Measurements from ENCODE around the gene COL5A1.

The COL5A1 gene

DNA sequence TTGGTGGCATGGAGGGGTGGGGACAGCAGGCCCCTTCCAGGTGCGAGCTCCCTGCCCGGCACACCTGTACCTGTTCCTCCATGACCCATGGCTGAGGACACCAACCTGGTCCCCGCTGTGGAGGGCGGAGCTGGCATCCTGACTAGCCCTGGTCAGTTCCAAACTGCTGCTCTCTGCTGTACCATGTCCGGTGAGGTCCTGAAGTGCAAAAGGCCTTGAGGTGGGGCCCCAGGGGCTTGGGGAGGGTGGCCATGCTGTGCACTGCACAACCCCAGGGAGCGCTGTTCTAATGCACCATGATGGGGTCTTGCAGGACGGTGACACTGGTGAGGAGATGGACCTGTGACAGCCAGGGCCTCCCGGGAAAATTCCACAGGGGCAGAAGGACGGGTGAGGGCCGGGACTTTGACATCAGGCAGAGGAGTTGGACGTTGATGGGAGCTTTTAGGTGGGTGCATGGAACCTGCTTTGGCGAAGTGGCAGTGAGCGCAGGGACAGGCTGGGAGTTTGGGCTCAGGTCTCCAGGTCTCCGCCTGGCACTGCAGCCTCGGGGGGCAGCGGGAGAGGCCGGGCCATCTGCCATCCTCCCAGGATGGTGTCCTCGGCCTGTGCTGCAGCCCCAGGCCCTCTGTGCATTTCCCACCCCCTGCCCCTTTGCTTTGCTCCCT, 38.9 kb downstream of the COL5A1 start:
- Histone ChIP-seq H3K4me3 (ENCODE audit: low read depth in 1 of 2, low read length in 2 of 2) (no peak overlapping the region), H3K79me2 (ENCODE audit: insufficient read depth, low read length) (no peaks in the 10 kb centered on the region), H3K4me2 (ENCODE audit: insufficient read depth, low read length) (no peak overlapping the region), H3K9ac (ENCODE audit: low read depth, low read length) (no peak overlapping the region), H2AFZ (ENCODE audit: low read depth, low read length) (no peak overlapping the region), H4K20me1 (ENCODE audit: insufficient read depth, low read length) (no peaks in the 10 kb centered on the region), H3K9me3 (ENCODE audit: insufficient read depth, low read length, severe bottlenecking) (peaks cover 5% of the 10 kb centered on the region), H3K27me3 (ENCODE audit: insufficient read depth, low read length, poor library complexity) (no peaks in the 10 kb centered on the region), H3K27ac (ENCODE audit: low read length) (no peak overlapping the region), H3K36me3 (ENCODE audit: insufficient read depth, low read length) (no peaks in the 10 kb centered on the region), H3K4me1 (ENCODE audit: insufficient read depth, low read length) (no peaks in the 10 kb centered on the region)
- ATAC-seq (ENCODE audit: insufficient read depth, low read depth), result no peak
- no peak for DNase-seq
- no peak for TF ChIP-seq EZH2 (IDR thresholded peaks at IDR 0.05; ENCODE audit: borderline replicate concordance, low read depth, low read length, severe bottlenecking)
- TF ChIP-seq, protein P1, sequence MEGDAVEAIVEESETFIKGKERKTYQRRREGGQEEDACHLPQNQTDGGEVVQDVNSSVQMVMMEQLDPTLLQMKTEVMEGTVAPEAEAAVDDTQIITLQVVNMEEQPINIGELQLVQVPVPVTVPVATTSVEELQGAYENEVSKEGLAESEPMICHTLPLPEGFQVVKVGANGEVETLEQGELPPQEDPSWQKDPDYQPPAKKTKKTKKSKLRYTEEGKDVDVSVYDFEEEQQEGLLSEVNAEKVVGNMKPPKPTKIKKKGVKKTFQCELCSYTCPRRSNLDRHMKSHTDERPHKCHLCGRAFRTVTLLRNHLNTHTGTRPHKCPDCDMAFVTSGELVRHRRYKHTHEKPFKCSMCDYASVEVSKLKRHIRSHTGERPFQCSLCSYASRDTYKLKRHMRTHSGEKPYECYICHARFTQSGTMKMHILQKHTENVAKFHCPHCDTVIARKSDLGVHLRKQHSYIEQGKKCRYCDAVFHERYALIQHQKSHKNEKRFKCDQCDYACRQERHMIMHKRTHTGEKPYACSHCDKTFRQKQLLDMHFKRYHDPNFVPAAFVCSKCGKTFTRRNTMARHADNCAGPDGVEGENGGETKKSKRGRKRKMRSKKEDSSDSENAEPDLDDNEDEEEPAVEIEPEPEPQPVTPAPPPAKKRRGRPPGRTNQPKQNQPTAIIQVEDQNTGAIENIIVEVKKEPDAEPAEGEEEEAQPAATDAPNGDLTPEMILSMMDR (IDR thresholded peaks at IDR 0.05; ENCODE audit: borderline replicate concordance, extremely low read depth, low read length, poor library complexity, severe bottlenecking), result no peak

DNA sequence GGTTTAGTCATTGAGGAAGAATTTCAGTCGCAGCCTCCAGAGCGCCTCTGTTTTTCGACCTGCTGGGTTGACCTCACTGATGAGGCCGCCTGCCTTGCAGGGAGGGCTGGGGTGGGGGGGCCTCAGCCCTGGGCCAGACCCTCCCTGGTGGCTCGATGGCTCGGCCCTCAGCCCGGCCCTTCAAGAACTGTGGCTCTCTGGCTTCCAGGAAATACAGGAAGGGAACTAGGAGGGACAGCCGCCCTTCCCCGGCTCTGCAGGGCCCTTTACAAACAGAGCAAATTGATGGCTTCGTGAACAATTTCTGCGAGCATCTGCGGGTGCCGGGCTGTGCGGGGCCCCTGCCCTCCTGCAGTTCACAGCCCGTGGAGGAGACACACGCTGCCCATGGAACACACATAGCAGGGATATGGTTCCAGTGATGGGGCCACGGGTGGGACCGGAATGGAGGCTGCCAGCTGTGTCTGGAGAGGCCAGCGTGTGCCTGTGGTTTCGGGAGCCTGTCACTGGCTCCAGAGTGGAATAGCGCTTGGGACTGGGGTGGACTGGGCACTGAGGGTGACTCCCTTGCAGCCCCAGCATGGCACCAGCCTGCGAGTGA, 39.6 kb downstream of the COL5A1 start:
- TF ChIP-seq, protein P1 (IDR thresholded peaks at IDR 0.05; ENCODE audit: borderline replicate concordance, extremely low read depth, low read length, poor library complexity, severe bottlenecking), result no peak
- no peak for TF ChIP-seq EZH2 (IDR thresholded peaks at IDR 0.05; ENCODE audit: borderline replicate concordance, low read depth, low read length, severe bottlenecking)
- no peaks in the 10 kb centered on the region for H3K79me2 ChIP-seq (ENCODE audit: insufficient read depth, low read length)
- no peaks in the 10 kb centered on the region for H3K4me1 ChIP-seq (ENCODE audit: insufficient read depth, low read length)
- peaks cover 6% of the 10 kb centered on the region for H3K9me3 ChIP-seq (ENCODE audit: insufficient read depth, low read length, severe bottlenecking)
- no peak overlapping the region for H3K27ac ChIP-seq (ENCODE audit: low read length)
- H3K4me3 ChIP-seq (ENCODE audit: low read depth in 1 of 2, low read length in 2 of 2), result no peak overlapping the region
- H3K4me2 ChIP-seq (ENCODE audit: insufficient read depth, low read length), result no peak overlapping the region
- H3K9ac ChIP-seq (ENCODE audit: low read depth, low read length), result no peak overlapping the region
- H2AFZ ChIP-seq (ENCODE audit: low read depth, low read length), result no peak overlapping the region
- no peak for ATAC-seq (ENCODE audit: insufficient read depth, low read depth)
- DNase-seq, result no peak
- H4K20me1 ChIP-seq (ENCODE audit: insufficient read depth, low read length), result no peaks in the 10 kb centered on the region
- H3K36me3 ChIP-seq (ENCODE audit: insufficient read depth, low read length), result no peaks in the 10 kb centered on the region
- no peaks in the 10 kb centered on the region for H3K27me3 ChIP-seq (ENCODE audit: insufficient read depth, low read length, poor library complexity)

DNA sequence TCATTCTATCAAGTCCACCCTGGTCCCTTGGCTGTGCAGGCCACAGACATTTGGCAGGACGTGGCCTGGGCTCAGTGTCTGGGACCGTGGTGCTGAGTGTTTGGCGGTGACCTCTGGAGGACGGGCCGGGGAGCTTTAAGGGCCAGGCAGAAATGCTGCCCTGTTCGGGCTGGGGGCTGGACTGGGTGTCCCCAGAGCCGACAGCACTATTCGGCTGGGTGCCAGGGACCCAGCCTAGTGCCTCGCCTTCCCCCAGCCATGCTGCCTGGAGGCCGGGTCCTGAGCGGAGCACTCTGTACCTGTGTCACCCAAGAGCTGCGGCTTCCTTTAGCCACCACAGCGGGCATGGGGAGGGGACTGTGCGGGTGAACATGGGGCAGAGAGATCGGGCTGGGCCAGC, 40.4 kb downstream of the COL5A1 start:
- Histone ChIP-seq H2AFZ (ENCODE audit: low read depth, low read length) (no peak overlapping the region), H3K9ac (ENCODE audit: low read depth, low read length) (no peak overlapping the region), H3K4me2 (ENCODE audit: insufficient read depth, low read length) (no peak overlapping the region), H3K4me1 (ENCODE audit: insufficient read depth, low read length) (no peaks in the 10 kb centered on the region), H3K36me3 (ENCODE audit: insufficient read depth, low read length) (no peaks in the 10 kb centered on the region), H4K20me1 (ENCODE audit: insufficient read depth, low read length) (no peaks in the 10 kb centered on the region), H3K27ac (ENCODE audit: low read length) (no peak overlapping the region), H3K9me3 (ENCODE audit: insufficient read depth, low read length, severe bottlenecking) (peaks cover 6% of the 10 kb centered on the region), H3K27me3 (ENCODE audit: insufficient read depth, low read length, poor library complexity) (no peaks in the 10 kb centered on the region), H3K79me2 (ENCODE audit: insufficient read depth, low read length) (no peaks in the 10 kb centered on the region), H3K4me3 (ENCODE audit: low read depth in 1 of 2, low read length in 2 of 2) (no peak overlapping the region)
- TF ChIP-seq EZH2 (IDR thresholded peaks at IDR 0.05; ENCODE audit: borderline replicate concordance, low read depth, low read length, severe bottlenecking), result no peak
- TF ChIP-seq, protein P1 (IDR thresholded peaks at IDR 0.05; ENCODE audit: borderline replicate concordance, extremely low read depth, low read length, poor library complexity, severe bottlenecking), result no peak
- no peak for DNase-seq
- no peak for ATAC-seq (ENCODE audit: insufficient read depth, low read depth)

All from DND-41 (cell line).